ENCODE measurements around the gene DENND1A. TPM values are rescaled to one million over a fixed set of nuclear protein-coding genes. Genes with fewer than 3 reads are reported as not detected.
A peak's percentile ranks its signal among the peaks of the same experiment; 100 is the strongest.

The DENND1A gene
- total RNA-seq, 2 donors from 2014 or later: 17.8 to 36.6 TPM

DNA sequence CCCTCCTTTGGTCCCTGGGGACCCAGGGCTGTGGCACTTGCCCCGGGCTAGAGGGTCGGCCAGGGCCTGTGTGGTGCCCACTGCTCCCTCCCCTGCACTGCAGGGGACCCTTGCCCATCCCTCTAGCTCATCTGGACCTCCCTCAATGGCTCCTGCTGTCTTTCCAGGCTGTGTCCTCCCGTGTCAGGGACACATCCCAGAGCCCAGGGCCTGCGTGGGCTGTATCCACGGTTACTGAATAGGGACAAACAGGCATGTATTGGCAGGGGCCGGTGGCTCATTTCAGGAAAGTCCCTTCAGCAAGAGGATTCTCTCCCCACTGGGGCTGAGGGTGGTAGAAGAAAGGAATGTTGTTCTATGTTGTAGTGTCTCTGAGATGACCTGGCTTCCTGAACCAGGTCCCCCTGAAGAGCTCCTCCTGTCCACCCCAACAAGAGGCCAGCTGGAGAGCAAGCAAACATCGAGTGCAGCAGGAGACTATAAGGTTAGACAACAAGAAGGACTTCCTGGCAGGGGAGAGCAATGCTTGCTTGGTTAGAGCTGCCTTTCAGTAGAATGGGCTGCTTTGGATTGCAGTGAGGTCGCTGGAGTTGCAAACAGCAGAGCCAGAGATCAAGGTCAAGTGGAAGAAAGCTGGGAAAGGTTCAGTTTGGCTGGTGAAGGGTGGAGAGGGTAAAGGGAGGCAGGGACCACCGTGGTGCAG is 575.0 kb downstream of the DENND1A start:
- ATAC-seq (ENCODE audit: insufficient number of reproducible peaks, low FRiP score, low read depth): no peak
- no peaks in the 10 kb centered on the region for H3K27me3 ChIP-seq (replicated peaks; ENCODE audit: insufficient read depth)
- H3K9me3 ChIP-seq: no peaks in the 10 kb centered on the region
- H3K4me3 ChIP-seq: no peak overlapping the region
- no peak overlapping the region for H3K27ac ChIP-seq
- H3K4me1 ChIP-seq (ENCODE audit: control insufficient read depth in 1 of 2, low read depth in 2 of 2): peaks cover 0 to 6% of the 10 kb centered on the region in 2 donors
- DNase-seq (ENCODE audit: low spot score): no peak
- TF ChIP-seq, protein P1, sequence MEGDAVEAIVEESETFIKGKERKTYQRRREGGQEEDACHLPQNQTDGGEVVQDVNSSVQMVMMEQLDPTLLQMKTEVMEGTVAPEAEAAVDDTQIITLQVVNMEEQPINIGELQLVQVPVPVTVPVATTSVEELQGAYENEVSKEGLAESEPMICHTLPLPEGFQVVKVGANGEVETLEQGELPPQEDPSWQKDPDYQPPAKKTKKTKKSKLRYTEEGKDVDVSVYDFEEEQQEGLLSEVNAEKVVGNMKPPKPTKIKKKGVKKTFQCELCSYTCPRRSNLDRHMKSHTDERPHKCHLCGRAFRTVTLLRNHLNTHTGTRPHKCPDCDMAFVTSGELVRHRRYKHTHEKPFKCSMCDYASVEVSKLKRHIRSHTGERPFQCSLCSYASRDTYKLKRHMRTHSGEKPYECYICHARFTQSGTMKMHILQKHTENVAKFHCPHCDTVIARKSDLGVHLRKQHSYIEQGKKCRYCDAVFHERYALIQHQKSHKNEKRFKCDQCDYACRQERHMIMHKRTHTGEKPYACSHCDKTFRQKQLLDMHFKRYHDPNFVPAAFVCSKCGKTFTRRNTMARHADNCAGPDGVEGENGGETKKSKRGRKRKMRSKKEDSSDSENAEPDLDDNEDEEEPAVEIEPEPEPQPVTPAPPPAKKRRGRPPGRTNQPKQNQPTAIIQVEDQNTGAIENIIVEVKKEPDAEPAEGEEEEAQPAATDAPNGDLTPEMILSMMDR (IDR thresholded peaks at IDR 0.05): no peak
- no peaks in the 10 kb centered on the region for H3K36me3 ChIP-seq

DNA sequence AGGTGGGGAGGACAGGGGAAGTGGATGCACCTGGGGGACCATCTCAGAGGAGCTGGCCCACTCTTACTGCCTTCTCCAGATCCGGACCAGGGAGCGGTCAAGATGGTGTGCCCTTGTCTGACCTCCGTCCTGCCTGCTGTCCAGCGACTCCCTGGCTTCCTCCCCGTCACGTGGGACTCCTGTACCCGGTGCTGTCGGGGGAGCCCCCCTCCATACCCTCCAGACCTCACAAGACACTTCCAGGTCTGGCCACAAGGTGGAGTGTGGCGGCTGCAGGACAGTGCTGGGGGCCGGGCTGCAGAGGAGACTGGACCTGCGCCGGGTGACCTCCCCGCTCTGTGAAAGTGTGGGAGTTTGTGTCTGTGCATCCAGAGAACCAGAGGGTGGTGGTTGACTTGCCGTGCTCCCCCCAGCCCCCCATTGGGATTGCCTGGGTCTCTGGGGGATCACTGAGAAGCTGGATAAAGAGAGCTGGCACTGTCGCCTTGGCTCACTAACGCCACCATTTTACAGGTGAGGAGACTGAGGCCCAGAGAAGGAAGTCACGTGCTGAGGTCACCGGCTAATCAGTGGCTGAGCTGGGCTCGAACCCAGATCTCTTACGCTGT is 575.8 kb downstream of the DENND1A start:
- Histone ChIP-seq H3K4me3 (no peak overlapping the region), H3K27me3 (replicated peaks; ENCODE audit: insufficient read depth) (no peaks in the 10 kb centered on the region), H3K27ac (no peak overlapping the region), H3K4me1 (ENCODE audit: control insufficient read depth in 1 of 2, low read depth in 2 of 2) (peaks cover 0 to 6% of the 10 kb centered on the region in 2 donors), H3K9me3 (no peaks in the 10 kb centered on the region), H3K36me3 (no peaks in the 10 kb centered on the region)
- no peak for ATAC-seq (ENCODE audit: insufficient number of reproducible peaks, low FRiP score, low read depth)
- TF ChIP-seq, protein P1 (IDR thresholded peaks at IDR 0.05): peak; percentile 69
- DNase-seq (ENCODE audit: low spot score): peak; percentile 16

DNA sequence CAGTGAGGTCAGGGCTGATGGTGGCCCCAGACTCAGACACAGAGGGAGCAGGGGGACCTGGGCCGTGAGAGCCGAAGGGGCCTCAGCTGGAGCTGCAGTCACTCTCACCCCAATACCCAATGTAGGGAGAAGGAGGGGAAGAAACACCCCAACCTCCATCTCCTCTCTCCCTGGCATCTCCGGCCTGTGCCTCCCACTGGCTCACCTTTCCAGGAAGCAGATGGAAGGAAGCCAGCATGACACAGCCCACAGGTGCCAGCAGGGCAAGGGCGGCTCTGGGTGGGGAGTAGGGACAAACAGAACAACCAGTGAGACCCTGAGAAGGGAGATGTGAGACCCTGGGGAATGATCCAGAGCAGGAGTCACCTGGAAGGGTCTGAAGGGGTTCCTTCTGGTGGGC is 576.9 kb downstream of the DENND1A start:
- no peaks in the 10 kb centered on the region for H3K27me3 ChIP-seq (replicated peaks; ENCODE audit: insufficient read depth)
- ATAC-seq (ENCODE audit: insufficient number of reproducible peaks, low FRiP score, low read depth) (no peak), DNase-seq (ENCODE audit: low spot score) (no peak)
- H3K4me3 ChIP-seq: no peak overlapping the region
- TF ChIP-seq, protein P1 (IDR thresholded peaks at IDR 0.05): no peak
- H3K9me3 ChIP-seq: no peaks in the 10 kb centered on the region
- no peak overlapping the region for H3K27ac ChIP-seq
- H3K36me3 ChIP-seq: no peaks in the 10 kb centered on the region
- H3K4me1 ChIP-seq (ENCODE audit: control insufficient read depth in 1 of 2, low read depth in 2 of 2): peaks cover 0 to 6% of the 10 kb centered on the region in 2 donors

DNA sequence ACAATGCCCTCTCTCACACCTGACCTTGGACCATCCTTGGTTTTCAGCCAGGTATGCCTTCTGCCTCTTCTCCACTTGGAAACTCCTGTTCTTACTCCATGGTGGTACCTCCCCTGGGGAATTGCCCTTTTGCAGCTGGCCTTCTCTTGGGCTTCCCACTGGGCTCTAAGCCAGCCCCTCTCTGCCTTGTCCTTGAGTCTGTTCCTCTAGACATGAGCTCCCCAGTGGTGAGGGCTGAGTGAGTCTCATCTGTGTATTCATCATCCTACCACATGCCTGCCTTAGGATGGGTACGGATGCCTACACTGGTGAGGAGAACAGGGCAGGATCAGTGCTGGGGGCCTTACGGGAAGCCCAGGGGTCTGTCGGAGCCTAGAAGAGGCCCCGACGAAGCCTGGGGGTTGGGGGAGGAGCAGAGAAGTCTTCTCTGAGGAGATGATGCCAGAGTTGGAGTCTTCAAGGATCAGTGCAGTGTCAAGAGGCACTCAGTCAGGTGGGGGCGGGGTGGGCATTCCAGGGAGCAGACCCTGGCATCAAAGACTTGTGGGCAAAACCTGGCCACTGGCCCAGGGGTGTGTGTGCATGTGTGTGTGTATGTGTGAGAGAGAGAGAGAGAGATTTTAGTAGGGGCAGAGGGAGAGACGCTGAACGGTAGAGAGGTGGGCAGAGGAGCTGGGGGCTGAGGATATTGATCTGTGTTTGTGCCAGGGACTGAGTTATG is 579.2 kb downstream of the DENND1A start:
- H3K36me3 ChIP-seq: no peaks in the 10 kb centered on the region
- TF ChIP-seq, protein P1 (IDR thresholded peaks at IDR 0.05): no peak
- no peak for ATAC-seq (ENCODE audit: insufficient number of reproducible peaks, low FRiP score, low read depth)
- no peaks in the 10 kb centered on the region for H3K27me3 ChIP-seq (replicated peaks; ENCODE audit: insufficient read depth)
- no peak for DNase-seq (ENCODE audit: low spot score)
- H3K4me1 ChIP-seq (ENCODE audit: control insufficient read depth in 1 of 2, low read depth in 2 of 2): peaks cover 0 to 6% of the 10 kb centered on the region in 2 donors
- H3K27ac ChIP-seq: no peak overlapping the region
- no peaks in the 10 kb centered on the region for H3K9me3 ChIP-seq
- no peak overlapping the region for H3K4me3 ChIP-seq

Measured in thoracic aorta (tissue), 2 donors.